NOMO-1 treated with DMSO at 0.1 percent for 48 hours (cell line): ENCODE data around the gene DAB2IP.
"Not testable (repeated sequence)": the region's sequence is repeated elsewhere in the genome, so short reads cannot be mapped to it uniquely, and the experiment has no call there.

Experiments
- DNase-seq: peaks from one replicate; lab custom pipeline; 2025; ENCODE audit not compliant: unreplicated experiment; lab: John Stamatoyannopoulos, UW

DAB2IP gene

DNA sequence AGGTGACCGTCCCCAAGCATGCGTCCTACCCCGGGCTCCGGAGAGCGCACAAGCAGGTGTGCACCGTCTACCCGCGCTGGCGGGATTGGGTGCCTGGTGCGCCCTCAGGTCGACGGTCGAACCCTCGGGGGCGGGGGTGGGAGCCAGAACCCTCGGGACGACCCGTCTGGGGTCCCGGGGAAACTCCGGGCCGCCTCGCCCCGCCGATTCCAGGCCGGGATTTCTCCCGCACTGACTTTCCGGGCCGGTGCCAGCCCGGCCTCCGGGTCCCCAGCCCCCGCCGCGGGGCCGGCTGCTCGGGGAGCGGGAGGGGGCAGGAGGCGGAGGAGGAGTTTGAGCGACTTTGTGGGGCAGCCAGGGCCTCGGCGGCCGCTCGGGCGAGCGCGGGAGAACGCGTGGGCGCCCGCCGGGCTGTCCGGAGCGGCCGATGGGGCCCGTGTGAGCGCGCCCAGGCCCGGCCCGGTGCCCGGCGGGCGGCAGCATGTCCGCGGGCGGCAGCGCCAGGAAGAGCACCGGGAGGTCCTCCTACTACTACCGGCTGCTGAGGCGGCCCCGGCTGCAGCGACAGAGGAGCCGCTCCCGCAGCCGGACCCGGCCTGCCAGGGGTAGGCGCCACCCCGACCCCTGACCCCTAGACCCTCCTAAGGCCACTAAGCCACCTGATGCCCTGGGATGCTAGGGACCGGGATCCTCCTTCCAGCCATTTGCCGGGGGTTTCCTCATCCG is at the start of gene DAB2IP:
Gene DAB2IP, plus strand, starts transcription at position 340 of the 726 bp plus-strand sequence. Its CDS starts 142 bp downstream, at position 482.
- DNase-seq: no peak

DNA sequence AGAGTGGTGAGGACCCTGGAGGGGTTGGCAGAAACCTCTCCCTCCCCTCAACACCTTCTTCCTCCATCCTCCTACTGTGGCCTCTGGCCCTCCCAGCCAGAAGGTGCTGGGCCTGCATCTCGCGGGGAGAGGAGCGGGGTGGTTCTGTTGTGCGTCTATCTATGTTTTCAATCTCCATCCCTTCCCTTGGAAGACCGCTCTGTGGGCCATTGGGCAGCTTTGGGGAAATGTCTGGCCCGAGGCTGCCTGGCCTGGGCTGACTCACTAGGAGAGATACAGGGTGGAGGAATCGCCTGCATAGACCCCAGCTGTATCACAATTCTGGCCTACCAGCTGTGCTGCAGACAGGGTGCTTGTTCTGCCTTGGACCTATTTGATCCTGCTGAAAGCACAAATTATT is 48.4 kb upstream of the DAB2IP start:
- DNase-seq: no peak

DNA sequence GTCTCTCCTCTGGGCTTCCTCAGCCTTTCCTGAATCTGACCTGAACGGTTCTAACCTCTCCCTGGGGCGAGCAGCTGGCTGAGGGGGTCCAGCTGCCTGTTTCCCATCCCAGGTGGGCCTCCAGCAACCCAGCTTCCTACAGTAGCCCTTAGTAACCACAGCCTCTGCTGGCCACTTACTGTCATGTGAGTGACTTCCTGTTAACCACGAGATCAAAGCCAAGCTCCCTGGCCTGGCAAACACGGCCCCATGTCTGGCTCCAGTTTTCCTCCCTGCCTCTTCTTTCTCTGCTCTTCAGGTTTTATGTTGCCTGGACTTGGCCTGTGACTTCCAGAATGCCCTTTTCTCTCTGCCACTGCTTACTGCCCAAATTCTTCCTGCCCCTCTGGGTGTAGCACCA is 47.2 kb upstream of the DAB2IP start:
- peak; percentile 42 for DNase-seq

DNA sequence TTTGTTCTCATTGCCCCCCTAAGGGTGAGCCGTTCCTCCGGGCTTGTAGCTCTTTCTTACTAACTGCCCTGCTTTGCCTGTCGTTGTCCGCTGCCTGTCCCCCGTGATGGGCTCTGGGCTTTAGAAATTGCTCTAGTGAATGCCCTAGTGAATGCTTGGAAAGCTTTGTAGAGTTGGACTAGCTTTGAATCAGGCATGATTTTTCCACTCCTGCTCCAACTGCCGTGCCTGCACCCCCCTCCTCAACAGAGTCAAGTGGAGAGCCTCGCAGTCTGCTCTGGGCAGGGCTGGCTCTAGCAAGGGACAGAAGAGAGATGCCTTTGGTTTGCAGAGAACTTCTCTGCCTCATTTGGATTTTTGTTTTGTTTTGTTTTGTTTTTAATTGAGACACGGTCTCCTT is 46.8 kb upstream of the DAB2IP start:
- no peak for DNase-seq

DNA sequence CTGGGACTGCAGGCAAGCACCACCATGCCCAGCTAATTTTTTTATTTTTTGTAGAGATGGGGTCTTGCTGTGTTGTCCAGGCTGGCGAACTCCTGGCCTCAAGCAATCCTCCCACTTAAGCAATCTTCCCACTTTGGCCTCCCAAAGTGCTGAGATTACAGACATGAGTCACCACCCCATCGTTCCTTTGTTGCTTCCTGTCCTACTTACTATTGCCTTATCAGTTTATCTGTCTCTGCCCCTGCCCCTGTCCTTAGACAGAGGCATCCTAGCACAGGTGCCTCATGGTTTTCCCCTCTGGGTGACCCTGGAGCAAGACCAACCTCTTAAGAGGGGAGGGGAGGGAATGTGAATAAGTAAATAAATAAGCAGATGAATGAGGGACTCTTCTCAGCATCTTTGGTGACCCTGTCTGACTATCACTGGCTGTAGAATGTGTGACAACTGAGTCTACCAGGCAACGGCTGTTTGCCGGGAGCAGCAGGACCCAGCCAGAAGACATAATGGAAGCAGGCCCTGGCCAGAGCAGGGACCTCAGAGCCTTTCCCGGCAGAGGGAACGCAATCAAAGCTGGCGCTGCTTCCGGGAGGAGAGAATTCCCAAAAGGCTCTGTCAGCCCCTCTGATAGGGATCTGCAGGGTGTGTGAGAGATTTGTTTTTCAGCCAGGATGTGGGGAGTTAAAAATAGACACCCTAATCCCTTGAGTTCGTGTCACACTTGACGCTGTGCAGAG is 43.8 kb upstream of the DAB2IP start:
- DNase-seq: peak; percentile 22

DNA sequence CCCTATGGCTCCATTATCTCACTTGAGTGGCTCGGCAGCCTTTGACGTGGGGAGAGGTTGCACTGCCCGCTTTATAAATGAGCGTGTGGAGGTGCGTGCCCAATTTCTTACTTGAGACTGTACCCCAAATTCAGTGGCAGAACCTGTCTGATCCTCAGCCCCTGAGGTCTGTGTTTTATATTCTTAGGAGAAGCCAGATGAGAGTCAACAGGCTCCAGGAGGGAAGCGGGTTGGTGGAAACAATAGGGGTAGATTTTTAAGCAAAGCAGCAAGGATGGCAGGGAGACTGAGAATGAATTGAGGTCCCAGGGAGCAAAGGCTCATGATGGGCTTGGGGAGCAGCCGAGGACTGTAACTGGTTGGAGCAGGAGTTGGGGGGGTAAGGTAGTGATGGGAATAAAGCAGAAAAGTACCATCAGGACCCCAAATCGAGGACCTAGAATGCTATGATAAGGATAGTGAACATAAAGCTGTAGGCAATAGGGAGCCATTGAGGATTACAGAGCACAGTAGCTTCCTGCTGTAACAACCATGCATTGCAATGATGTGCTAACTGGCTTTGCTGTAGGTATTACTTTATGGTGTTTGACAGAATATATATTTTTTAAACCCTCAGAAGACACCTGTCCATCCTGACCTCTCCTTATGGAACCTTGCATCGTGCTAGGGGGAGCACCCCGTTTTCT is 43.1 kb upstream of the DAB2IP start:
- DNase-seq: no peak

DNA sequence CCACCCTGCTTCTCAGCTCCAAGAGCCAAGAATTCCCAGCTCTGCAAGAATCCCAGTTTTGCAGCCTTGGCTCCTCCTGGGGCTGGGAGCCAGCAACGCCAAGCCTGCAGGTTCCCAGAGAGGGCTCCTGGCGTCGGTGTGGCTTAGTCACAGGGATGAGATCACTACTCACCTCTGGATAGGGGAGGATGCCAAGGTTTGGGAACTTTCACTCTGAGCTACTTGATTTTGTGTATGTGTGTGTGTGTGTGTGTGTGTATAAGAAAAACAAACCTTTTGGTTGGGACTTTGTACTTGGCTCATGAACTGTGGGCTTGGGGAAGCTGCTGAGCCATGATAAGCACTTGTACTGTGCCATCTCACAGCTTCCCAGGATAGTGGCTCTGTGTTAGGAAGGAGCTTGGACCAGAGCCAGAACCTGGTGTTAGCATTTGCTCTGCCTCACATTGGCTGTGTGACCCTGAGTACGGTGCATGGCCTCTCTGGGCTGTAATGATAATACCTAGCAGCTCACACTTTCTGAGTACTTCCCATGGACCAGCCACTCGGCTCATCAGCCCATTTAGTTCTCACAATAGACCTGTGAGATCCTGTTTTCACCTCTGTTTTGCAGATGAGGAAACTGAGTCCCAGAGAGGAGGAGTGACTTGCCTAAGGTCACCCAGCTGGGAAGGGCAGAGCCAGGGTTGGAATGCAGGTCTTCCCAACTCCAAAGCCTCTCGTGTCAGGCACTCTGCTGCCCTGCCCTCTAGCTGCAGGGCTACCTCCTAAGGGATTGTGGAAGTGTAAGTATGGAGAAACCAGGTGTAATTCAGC is 41.4 kb upstream of the DAB2IP start:
- DNase-seq: no peak

DNA sequence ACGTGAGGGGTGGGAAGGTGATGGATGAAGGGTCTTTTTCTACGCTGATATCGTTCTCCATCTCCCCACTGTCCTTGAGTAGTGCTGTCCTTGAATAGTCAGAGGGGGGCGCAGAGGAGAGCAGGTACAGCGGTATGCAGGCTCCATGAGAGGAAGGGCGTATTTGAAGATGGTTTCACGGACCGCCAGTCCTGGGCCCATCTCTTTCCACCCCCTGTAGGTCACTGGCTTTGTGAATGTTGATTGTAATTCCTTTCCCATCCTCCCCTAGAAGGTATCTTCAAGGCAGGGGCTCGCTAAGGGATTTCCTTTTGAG is 40.8 kb upstream of the DAB2IP start:
- no peak for DNase-seq

DNA sequence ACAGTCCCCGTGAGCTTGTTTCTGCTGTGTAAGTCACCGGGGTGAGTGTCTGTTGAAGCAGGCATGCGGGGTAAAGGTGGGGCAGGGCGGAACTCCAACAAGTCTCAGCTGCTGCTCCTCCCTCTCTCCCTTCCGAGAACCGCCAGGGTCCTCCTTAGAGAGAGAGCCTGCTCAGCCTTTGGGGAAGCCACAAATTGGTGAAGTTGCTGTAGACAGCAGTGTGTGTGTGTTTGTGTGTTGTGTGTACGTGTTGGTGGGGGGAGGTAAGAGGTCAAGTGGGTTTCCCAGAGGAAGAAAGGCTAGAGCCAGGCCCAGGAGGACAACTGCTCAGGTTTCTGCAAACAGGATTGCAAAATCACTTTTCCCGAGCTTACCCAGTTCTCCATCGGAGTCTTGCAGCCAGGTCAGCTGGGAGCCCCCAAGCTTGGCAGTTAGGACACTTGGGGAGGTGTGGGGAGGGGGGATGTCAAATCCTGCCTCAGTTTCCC is 38.9 kb upstream of the DAB2IP start:
- peak; percentile 27 for DNase-seq

DNA sequence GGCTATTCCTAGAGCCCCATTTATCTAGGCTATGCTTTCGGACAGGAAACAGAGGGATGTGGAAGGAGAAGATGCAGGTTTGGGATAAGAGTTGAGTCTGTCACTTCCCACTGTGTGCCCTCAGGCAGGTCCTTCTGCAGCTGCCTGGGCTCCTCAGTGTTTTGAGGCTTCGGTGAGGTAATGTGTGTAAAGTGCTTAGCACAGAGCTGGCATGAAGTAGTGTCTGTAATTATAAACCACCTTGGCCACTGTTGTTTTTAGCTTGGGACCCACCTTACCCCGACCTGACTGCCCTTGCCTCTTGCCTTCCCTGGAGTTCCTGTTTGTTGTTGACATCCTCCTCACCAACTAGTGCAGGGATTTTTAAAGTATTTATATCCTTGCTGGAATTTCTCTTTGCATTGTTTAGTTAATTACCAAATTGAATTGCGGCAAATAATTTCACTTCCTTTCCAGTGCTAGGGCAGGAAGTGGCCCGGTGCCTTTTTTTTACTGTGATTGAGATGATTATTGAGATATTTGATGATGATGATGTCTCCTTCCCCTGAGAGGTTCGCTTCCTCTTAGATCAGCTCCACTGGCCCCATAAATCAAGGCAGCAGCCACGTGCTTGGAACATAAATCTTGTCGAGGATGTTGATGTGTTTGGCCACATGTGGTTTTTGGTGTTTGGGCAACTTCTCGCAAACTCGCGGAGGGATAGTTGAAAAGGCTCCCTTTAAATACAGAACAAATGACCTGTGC is 38.3 kb upstream of the DAB2IP start:
- DNase-seq: peak; percentile 94

DNA sequence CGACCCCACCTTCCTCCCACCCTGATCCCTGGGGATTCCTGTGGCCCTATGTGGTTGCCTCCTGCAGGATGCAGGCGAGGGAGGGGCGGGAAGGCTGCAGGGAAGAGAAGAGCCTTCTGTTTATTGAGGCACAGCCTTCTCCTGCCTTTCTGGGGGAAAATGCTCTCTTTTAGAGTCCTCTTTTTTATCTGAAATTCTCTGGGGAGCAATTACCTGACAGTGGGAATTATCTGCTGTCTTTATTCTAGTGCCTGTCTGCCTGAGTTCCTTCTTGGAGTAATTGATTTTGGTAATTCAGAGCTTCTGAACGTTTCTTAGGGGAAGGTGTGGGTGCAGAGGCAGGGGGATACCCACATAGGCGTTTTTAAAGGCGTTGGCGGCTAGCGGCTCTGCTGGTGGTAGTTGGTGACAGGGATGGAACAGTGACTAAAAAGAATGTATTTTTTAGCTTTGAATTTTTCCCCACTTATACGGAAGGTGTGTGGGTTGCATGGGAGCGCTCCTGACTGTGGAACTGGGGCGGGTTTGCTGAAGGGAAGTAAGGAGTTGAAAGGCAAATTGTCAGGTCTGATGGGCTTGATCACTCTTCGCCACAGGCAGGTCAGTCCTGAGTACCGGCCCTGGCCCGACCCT is 35.2 kb upstream of the DAB2IP start:
- no peak for DNase-seq

DNA sequence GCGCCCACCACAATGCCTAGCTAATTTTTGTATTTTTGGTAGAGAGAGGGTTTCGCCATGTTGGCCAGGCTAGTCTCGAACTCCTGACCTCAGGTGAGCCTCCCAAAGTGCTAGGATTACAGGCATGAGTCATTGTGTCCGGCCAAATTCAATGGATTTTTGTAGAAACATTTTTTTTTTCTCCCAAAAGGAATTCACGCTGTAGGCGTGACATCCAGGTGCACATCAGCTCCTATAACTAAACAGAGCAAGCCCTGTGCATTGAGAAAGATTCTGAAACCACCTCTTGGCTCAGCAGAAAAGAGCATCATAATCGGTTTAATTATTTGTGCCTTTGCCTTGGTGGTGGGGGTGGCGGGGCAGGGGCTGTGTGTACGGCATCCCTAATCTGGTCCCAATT is 32.9 kb upstream of the DAB2IP start:
- DNase-seq: no peak

DNA sequence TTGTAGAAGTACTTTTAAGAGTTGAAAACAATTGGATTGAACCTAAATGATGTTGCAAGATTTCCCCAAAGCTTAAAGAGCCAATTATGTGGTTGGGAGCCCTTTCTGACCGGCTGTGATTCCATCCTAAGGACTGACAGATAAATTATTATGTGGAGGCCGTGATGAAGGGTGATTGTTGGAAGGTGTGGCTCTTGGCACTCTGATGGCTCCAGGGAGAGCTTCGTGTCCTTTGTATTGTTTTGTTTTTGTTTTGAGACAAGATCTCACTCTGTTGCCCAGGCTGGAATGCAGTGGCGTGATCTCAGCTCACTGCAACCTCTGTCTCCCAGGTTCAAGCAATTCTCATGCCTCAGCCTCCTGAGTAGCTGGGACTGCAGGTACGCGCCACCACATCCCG is 32.5 kb upstream of the DAB2IP start:
- DNase-seq: not testable (repeated sequence)

DNA sequence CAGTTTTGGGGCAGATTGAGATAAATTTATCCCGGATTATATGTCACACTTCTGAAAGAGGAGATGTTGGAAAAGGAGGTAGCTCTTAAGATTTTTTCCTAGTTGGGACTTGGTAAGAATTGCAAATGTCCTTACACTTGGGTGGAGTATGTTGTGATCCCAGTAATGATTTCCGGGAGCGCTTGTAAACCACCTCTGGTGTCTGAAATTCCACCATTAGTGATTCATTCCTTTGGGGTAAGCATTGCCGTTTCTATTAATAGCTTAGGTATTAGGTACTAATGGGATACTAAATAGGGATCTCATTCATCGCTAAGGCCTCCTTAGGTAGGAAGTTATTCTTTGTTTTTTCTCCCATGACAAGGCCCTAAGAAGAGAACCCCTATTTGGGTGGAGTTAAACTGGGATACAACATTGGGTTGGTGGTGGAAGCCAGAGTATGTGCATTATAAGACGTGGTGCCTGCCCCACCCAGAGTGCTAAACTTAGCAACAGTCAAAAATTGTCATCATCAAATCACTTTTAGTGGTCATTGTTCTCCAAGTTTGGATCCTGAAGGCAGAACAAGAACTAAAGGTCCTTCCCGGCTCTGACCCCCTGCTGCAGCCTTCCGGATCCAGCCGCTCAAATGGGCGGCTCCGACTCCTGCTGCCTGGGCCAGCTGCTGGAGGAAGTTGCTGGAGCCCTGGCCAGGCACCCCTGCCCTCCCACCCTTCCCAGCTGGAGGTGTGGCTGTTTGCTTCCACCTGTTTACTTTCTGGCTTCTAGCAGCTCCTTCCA is 31.7 kb upstream of the DAB2IP start:
- no peak for DNase-seq

DNA sequence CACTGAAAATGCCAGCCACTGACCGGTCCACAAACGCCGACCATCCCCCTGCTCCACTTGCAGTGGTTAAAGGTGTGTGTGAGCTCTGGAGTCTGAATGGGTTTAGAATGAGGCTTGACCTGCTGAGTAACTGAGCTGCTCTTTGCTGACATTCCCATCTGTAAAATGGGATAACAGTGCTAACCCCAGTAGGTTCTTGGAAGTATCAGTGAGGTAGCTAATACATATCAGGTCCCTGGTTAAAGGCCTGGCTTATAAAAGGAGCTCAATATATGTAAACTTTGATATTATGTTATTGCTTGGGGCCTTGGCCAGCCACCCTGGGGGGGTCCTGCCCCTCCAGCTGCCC is 31.1 kb upstream of the DAB2IP start:
- DNase-seq: no peak

DNA sequence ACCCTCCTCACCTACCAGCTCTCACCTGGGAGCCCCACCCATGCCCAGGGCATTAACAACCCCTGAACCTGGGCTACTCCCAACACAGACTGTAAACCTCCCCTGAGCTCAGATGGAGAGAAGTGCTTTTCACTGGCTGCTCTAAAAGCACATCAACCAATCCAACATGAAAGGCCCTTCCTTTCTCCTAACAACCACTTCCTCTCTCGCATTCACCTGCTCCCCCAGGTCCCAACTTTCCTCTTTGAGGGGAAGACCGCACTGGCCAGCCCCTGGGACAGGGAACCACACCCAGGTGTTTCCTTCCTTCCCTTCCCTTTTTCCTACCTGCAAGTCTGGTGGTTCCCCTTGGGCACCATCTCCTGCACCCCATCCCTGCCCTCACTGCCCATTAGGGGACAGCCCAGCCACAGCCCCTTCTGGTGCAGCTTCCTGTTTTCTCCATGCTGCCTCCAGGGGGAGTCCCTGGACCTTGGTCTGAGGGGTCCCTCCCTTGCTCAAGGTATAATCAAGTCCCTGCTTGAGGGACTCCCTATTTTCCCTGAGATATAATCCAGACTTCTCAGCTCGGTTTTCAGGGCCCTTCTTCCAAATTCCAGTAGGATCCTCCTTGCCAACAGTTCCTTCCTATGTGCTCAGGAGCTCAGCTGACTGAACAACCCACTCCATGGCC is 30.5 kb upstream of the DAB2IP start:
- DNase-seq: peak; percentile 17

DNA sequence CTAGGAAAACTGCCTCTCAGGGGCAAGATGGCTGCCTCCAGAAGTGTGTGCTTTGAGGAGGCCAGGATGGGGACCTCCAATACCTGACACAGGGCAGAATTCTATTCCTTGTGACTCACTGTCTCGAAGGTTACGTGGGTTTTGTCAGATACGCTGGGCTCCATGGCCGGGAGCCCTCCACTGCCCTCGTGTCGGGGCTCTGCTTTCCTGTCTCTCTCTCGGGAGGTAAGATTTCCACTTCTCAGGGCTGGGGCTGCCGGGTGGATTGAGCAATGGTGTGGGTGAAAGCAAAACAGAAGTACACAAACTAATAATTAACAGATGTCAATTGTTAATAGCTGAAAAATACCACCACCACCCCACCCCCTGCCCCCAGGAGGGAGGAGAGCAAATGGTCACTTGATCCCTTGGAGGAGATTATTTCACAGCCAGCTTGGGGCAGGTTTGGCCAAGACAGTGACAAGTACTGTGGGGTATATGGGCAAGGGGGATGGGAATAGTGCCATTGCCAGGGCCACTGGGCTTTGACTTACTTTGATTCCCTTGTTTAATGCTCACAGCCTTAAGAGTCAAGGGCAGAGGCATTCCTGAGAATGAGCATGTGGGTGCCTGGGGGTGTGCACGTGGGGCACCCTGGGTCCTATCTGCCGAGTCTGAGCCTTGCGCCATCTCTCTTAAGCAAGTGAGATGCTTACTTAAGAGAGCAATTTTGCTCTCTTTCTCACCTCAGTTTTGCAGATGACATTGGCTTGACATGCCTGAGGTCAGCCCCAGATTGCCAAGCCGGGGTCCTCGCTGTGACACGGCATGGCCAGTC is 28.8 kb upstream of the DAB2IP start:
- peak; percentile 45 for DNase-seq

DNA sequence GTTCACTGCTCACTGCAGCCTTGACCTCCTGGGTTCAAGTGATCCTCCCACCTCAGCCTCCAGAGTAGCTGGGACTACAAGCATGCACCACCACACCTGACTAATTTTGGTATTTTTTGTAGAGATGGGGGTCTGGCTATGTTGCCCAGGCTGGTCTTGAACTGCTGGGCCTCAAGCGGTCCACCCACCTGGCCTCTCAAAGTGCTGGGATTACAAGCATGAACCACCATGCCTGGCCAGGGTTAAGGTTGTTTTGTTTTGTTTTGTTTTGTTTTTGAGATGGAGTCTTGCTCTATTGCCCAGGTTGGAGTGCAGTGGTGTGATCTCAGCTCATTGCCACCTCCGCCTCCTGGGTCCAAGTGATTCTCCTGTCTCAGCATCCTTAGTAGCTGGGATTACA is 28.0 kb upstream of the DAB2IP start:
- DNase-seq: not testable (repeated sequence)
